C1 segment of cervical spinal cord (tissue), 14 donors: Measurements from ENCODE around the gene ZFC3H1.
"Not testable (repeated sequence)": the region's sequence is repeated elsewhere in the genome, so short reads cannot be mapped to it uniquely, and the experiment has no call there.

Experiments
- DNase-seq, 14 donors: peaks; one replicate each; lab custom pipeline; 2025; lab: John Stamatoyannopoulos, UW

ZFC3H1 gene

GRCh38 chr12:71663561-71664410, at the start of gene ZFC3H1, which contains the start of gene THAP2:
Gene ZFC3H1, minus strand, starts transcription at chr12:71663848. Its CDS starts 238 bp downstream, at chr12:71663610.
Gene THAP2, plus strand, starts transcription at chr12:71664301. Its CDS starts 209 bp downstream, at chr12:71664510.
- peak; percentile 45 to 99 (median 94) for DNase-seq

- no peak for DNase-seq
These were observed 46.9 kb upstream of the ZFC3H1 start for GRCh38 chr12:71710276-71711125.

- DNase-seq: no peak
These were observed 45.0 kb upstream of the ZFC3H1 start for GRCh38 chr12:71708658-71709057.

- no peak for DNase-seq
These were observed 41.3 kb upstream of the ZFC3H1 start for GRCh38 chr12:71704920-71705319.

- DNase-seq: no peak
These were observed 39.6 kb upstream of the ZFC3H1 start for GRCh38 chr12:71703206-71703605.

GRCh38 chr12:71702590-71702989, 38.9 kb upstream of the ZFC3H1 start:
- DNase-seq: no peak

GRCh38 chr12:71702181-71702580, 38.5 kb upstream of the ZFC3H1 start:
- not testable (repeated sequence) for DNase-seq

GRCh38 chr12:71695782-71696181, 32.1 kb upstream of the ZFC3H1 start:
- no peak for DNase-seq

GRCh38 chr12:71694099-71694820, 30.6 kb upstream of the ZFC3H1 start:
- DNase-seq: no peak

- DNase-seq: not testable (repeated sequence)
These were observed 30.0 kb upstream of the ZFC3H1 start for GRCh38 chr12:71693651-71694050.

GRCh38 chr12:71693126-71693525, 29.5 kb upstream of the ZFC3H1 start:
- DNase-seq: no peak

GRCh38 chr12:71691504-71692129, 28.0 kb upstream of the ZFC3H1 start:
- peak in 1 of 14 donors; percentile 13 for DNase-seq

GRCh38 chr12:71688961-71689570, 25.4 kb upstream of the ZFC3H1 start:
- peak in 1 of 14 donors; percentile 15 for DNase-seq

GRCh38 chr12:71687172-71687571, 23.5 kb upstream of the ZFC3H1 start:
- not testable (repeated sequence) for DNase-seq

- DNase-seq: no peak
These were observed 23.0 kb upstream of the ZFC3H1 start for GRCh38 chr12:71686658-71687025.

GRCh38 chr12:71685914-71686657, 22.4 kb upstream of the ZFC3H1 start, which contains the start of gene TMEM19:
Gene TMEM19, plus strand, starts transcription at chr12:71686082. Its CDS starts 599 bp downstream, at chr12:71686681.
- DNase-seq: peak; percentile 70 to 99 (median 95)

GRCh38 chr12:71685312-71685906, 21.8 kb upstream of the ZFC3H1 start:
- peak in 2 of 14 donors; percentile 14 to 43 for DNase-seq

- DNase-seq: no peak
These were observed 20.4 kb upstream of the ZFC3H1 start for GRCh38 chr12:71684081-71684480.

- no peak for DNase-seq
These were observed 20.0 kb upstream of the ZFC3H1 start for GRCh38 chr12:71683633-71684032.
